Measurements from ENCODE around the gene PKDREJ.

Gene PKDREJ

DNA sequence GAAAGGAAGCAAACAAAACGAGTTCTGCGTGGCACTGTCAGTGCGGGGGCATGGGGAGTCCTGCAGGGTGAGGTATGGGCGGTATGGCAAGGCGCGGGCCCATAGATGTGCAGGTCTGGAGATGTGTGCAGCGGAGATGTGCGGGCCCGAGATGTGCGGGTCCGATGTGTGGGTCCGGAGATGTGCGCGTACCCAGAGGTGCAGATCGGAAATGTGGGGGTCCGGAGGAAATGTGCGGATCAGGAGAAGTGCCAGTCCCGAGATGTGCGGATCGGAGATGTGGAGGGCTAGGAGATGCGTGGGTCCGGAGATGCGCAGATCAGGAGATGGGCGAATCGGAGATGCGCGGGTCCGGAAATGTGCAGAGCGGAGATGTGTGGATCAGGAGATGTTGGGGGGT lies 49.0 kb downstream of the PKDREJ start:
- Histone ChIP-seq H3K9me3 (ENCODE audit: control insufficient read depth, low read length) (peaks cover 11% of the 10 kb centered on the region), H3K27ac (ENCODE audit: low read depth, low read length, severe bottlenecking) (no peak overlapping the region), H3K4me1 (ENCODE audit: control insufficient read depth, insufficient read depth, low read length, poor library complexity, severe bottlenecking) (no peaks in the 10 kb centered on the region), H3K36me3 (ENCODE audit: control insufficient read depth, insufficient read depth, low read length) (peaks cover 3% of the 10 kb centered on the region), H3K4me3 (ENCODE audit: extremely low read depth, insufficient read depth, low read length, poor library complexity, severe bottlenecking) (no peak overlapping the region)
- 96 to 98% methylated on average over 24 to 29 of the region's 29 CpGs for WGBS, 2 experiments (ENCODE audit: insufficient coverage in 2 of 2)

DNA sequence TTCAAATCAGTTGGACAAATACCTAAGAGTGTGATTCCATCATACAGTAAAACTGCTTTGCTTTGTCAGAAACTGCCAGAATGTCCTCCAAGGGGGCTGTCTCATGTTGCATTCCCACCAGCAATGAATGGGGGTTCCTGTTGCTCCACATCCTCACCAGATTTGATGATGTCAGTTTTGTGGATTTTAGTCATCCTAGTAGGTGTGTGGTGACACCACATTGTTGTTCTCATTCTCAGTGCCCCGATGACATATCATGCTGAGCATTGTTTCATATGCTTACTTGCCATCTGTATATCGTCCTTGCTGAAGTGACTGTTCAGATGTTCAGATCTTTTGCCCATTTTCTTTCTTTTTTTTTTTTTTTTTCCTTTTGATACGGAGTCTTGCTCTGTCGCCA lies 50.1 kb downstream of the PKDREJ start:
- WGBS, 2 experiments (ENCODE audit: insufficient coverage in 2 of 2) = 87 to 98% methylated on average over 3 of the region's 4 CpGs
- no peak overlapping the region for H3K27ac ChIP-seq (ENCODE audit: low read depth, low read length, severe bottlenecking)
- peaks cover 17% of the 10 kb centered on the region for H3K9me3 ChIP-seq (ENCODE audit: control insufficient read depth, low read length)
- H3K36me3 ChIP-seq (ENCODE audit: control insufficient read depth, insufficient read depth, low read length) = peaks cover under 1% of the 10 kb centered on the region
- no peaks in the 10 kb centered on the region for H3K4me1 ChIP-seq (ENCODE audit: control insufficient read depth, insufficient read depth, low read length, poor library complexity, severe bottlenecking)
- H3K4me3 ChIP-seq (ENCODE audit: extremely low read depth, insufficient read depth, low read length, poor library complexity, severe bottlenecking) = no peak overlapping the region

DNA sequence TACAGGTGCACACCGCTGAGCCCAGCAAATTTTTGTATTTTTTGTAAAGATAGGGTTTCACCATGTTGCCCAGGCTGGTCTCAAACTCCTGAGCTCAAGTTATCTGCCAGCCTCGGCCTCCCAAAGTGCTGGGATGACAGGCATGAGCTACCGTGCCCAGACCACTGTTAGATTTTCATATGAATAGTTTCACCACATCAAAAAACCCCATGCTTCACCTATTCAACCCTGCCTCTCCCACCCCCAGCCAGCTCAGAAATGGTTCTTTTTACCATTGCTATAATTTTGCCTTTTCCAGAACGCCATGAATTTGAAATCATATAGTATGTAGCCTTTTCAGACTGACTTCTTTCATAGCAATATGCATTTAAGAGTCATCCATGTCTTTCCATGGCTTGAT lies 50.9 kb downstream of the PKDREJ start:
- Histone ChIP-seq H3K36me3 (ENCODE audit: control insufficient read depth, insufficient read depth, low read length) (no peaks in the 10 kb centered on the region), H3K4me3 (ENCODE audit: extremely low read depth, insufficient read depth, low read length, poor library complexity, severe bottlenecking) (no peak overlapping the region), H3K27ac (ENCODE audit: low read depth, low read length, severe bottlenecking) (no peak overlapping the region), H3K4me1 (ENCODE audit: control insufficient read depth, insufficient read depth, low read length, poor library complexity, severe bottlenecking) (no peaks in the 10 kb centered on the region), H3K9me3 (ENCODE audit: control insufficient read depth, low read length) (peaks cover 17% of the 10 kb centered on the region)
- WGBS, 2 experiments (ENCODE audit: insufficient coverage in 2 of 2) = 70 to 90% methylated on average over 3 to 4 of the region's 4 CpGs

DNA sequence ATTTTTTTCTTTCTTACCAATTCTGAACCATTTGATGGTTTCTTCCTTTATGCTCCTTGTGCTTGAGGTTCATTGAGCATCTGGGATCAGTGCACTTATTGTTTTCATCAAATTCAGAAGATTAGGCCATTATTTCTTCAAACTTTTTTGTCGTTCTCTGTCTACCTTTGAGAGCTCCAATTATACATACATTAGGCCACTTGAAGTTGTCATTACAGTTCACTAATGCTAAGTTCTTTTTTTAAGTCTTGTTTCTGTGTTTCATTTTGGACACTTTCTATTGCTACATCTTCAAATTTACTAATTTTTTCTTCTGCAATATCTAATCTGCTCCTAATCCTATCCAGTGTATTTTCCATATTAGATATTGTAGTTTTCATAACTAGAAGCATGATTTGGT lies 53.9 kb downstream of the PKDREJ start:
- Histone ChIP-seq H3K9me3 (ENCODE audit: control insufficient read depth, low read length) (peaks cover 17% of the 10 kb centered on the region), H3K27ac (ENCODE audit: low read depth, low read length, severe bottlenecking) (no peak overlapping the region), H3K4me3 (ENCODE audit: extremely low read depth, insufficient read depth, low read length, poor library complexity, severe bottlenecking) (no peak overlapping the region), H3K36me3 (ENCODE audit: control insufficient read depth, insufficient read depth, low read length) (no peaks in the 10 kb centered on the region), H3K4me1 (ENCODE audit: control insufficient read depth, insufficient read depth, low read length, poor library complexity, severe bottlenecking) (no peaks in the 10 kb centered on the region)
- WGBS, 2 experiments (ENCODE audit: insufficient coverage in 2 of 2) = no CpG with 5 or more reads among the region's 1 CpG

All from mesodermal cell (in vitro differentiated cells).